ENCODE results near the gene ERP27. TPM values are rescaled to one million over a fixed set of nuclear protein-coding genes. Genes with fewer than 3 reads are reported as not detected.

Gene ERP27
- total RNA-seq, 1 experiment from 2014 or later = 2.3 TPM

DNA sequence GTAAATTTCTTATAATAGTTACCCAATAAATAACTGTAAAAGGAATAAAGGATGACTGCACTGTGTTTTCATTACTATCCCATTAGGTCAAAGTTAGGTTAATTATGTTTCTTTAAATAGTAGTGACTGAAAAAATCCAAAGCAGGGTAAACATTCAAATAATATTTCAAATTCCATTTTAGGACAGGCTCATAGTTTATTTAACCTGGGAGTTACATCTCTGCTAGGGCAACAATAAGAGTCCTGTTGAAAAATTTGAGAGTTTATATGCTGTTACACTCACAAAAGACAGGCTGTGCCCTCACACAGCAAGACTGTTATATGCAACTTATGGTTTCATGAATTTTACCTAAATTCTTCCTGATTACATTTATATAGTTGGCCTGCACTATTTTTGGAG lies 8.0 kb downstream of the ERP27 start:
- CTCF ChIA-PET = no interaction called here
- H3K27ac Mint-ChIP-seq (ENCODE audit: unreplicated experiment) = no peak overlapping the region
- no peak for DNase-seq
- BruUV-seq (replicated peaks) = no TSS peak
- TF ChIP-seq, protein P1, sequence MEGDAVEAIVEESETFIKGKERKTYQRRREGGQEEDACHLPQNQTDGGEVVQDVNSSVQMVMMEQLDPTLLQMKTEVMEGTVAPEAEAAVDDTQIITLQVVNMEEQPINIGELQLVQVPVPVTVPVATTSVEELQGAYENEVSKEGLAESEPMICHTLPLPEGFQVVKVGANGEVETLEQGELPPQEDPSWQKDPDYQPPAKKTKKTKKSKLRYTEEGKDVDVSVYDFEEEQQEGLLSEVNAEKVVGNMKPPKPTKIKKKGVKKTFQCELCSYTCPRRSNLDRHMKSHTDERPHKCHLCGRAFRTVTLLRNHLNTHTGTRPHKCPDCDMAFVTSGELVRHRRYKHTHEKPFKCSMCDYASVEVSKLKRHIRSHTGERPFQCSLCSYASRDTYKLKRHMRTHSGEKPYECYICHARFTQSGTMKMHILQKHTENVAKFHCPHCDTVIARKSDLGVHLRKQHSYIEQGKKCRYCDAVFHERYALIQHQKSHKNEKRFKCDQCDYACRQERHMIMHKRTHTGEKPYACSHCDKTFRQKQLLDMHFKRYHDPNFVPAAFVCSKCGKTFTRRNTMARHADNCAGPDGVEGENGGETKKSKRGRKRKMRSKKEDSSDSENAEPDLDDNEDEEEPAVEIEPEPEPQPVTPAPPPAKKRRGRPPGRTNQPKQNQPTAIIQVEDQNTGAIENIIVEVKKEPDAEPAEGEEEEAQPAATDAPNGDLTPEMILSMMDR (IDR thresholded peaks at IDR 0.05; ENCODE audit: unreplicated experiment) = no peak
- no peaks in the 10 kb centered on the region for H3K27me3 Mint-ChIP-seq (ENCODE audit: unreplicated experiment)
- H3K36me3 Mint-ChIP-seq (ENCODE audit: insufficient read depth, unreplicated experiment) = peaks cover 15% of the 10 kb centered on the region
- peaks cover 64% of the 10 kb centered on the region for H3K4me1 Mint-ChIP-seq (ENCODE audit: low read depth, unreplicated experiment)
- no peak overlapping the region for H3K4me3 Mint-ChIP-seq (ENCODE audit: low read depth, unreplicated experiment)
- intact Hi-C loops (cut with micrococcal nuclease; ENCODE audit: unreplicated experiment) = loop anchor here (5.0 kb wide), 2 partner anchors 57 to 83 kb away; no protein-coding TSS in a partner anchor
- H3K9me3 Mint-ChIP-seq (ENCODE audit: low read depth, unreplicated experiment) = peaks cover 4% of the 10 kb centered on the region

DNA sequence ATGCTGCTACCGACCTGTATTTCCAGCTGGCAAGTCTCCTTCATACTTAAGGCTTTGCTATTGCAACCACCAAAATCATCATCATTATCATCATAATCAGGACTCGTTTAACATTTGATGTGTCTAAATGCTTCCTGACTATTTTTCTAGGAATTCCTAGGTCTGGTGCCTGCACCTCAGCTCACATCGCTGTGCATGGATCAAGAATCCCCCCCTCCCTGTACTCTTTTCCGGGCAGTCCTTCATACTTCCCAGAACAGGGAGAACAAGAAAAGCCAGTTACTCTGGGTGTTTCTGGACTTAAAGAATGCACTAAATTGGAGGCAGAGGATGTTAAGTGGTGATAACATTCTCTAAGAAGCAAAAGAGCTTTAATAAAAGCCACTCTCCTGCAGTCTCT lies 9.4 kb downstream of the ERP27 start:
- BruUV-seq (replicated peaks) = no TSS peak
- Mint-ChIP-seq H3K27ac (ENCODE audit: unreplicated experiment) (peak overlapping the region; percentile 97), H3K36me3 (ENCODE audit: insufficient read depth, unreplicated experiment) (peaks cover 8% of the 10 kb centered on the region), H3K9me3 (ENCODE audit: low read depth, unreplicated experiment) (peaks cover 4% of the 10 kb centered on the region), H3K4me1 (ENCODE audit: low read depth, unreplicated experiment) (peaks cover 50% of the 10 kb centered on the region), H3K4me3 (ENCODE audit: low read depth, unreplicated experiment) (peak overlapping the region; percentile 74), H3K27me3 (ENCODE audit: unreplicated experiment) (no peaks in the 10 kb centered on the region)
- intact Hi-C loops (cut with micrococcal nuclease; ENCODE audit: unreplicated experiment) = no loop called here
- TF ChIP-seq, protein P1 (IDR thresholded peaks at IDR 0.05; ENCODE audit: unreplicated experiment) = no peak
- CTCF ChIA-PET = interaction anchor here (0.6 to 1.6 kb wide), 5 partner anchors 9 to 224 kb away, joined by 3 to 4 read pairs (median 3); partner anchors contain the start of gene ERP27
- peak; percentile 72 for DNase-seq

DNA sequence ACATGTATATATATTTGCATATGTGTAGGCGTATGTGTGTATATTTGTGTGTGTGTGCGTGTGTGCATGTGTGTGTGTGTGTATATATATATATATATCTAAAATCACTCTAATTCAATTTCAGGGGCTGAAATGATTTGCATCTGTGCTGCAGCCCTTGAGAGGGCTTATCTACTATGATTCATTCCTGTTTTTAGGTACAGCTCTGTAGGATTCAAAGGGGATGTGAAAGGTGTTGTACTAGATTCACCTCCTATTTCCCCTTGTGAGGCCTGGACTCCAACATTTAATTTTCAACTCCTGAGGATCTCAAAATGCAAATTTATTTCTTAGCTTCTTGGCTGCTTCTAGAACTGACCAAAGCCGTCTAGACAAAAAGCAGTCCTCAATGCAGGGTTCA lies 11.1 kb downstream of the ERP27 start:
- Mint-ChIP-seq H3K27me3 (ENCODE audit: unreplicated experiment) (no peaks in the 10 kb centered on the region), H3K9me3 (ENCODE audit: low read depth, unreplicated experiment) (no peaks in the 10 kb centered on the region), H3K4me1 (ENCODE audit: low read depth, unreplicated experiment) (peaks cover 34% of the 10 kb centered on the region), H3K4me3 (ENCODE audit: low read depth, unreplicated experiment) (no peak overlapping the region), H3K27ac (ENCODE audit: unreplicated experiment) (no peak overlapping the region), H3K36me3 (ENCODE audit: insufficient read depth, unreplicated experiment) (peaks cover 8% of the 10 kb centered on the region)
- no peak for DNase-seq
- intact Hi-C loops (cut with micrococcal nuclease; ENCODE audit: unreplicated experiment) = no loop called here
- TF ChIP-seq, protein P1 (IDR thresholded peaks at IDR 0.05; ENCODE audit: unreplicated experiment) = no peak
- no TSS peak for BruUV-seq (replicated peaks)
- CTCF ChIA-PET = interaction anchor here (0.7 to 0.8 kb wide), 2 partner anchors 13 to 827 kb away, joined by 3 to 4 read pairs; no protein-coding TSS in a partner anchor

DNA sequence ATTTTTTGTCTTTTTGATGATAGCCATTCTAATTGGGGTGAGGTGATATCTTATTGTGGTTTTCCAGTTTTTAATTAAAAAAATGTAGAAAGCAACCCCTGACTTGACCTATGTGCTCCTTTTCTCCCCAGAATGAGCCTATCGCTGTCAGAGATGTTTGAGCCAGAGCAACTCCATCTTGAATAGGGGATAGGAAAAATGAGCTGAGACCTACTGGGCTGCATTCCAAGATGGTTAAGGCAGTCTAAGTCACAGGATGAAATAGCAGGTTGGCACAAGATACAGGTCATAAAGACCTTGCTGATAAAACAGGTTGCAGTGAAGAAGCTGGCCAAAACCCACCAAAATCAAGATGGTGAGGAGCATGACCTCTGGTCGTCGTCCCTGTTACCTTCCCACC lies 13.8 kb downstream of the ERP27 start:
- Mint-ChIP-seq H3K4me3 (ENCODE audit: low read depth, unreplicated experiment) (no peak overlapping the region), H3K4me1 (ENCODE audit: low read depth, unreplicated experiment) (peaks cover 21% of the 10 kb centered on the region), H3K27me3 (ENCODE audit: unreplicated experiment) (no peaks in the 10 kb centered on the region), H3K36me3 (ENCODE audit: insufficient read depth, unreplicated experiment) (peaks cover 8% of the 10 kb centered on the region), H3K27ac (ENCODE audit: unreplicated experiment) (no peak overlapping the region), H3K9me3 (ENCODE audit: low read depth, unreplicated experiment) (no peaks in the 10 kb centered on the region)
- intact Hi-C loops (cut with micrococcal nuclease; ENCODE audit: unreplicated experiment) = no loop called here
- CTCF ChIA-PET = no interaction called here
- TF ChIP-seq, protein P1 (IDR thresholded peaks at IDR 0.05; ENCODE audit: unreplicated experiment) = no peak
- no TSS peak for BruUV-seq (replicated peaks)
- no peak for DNase-seq

All from Calu3 (cell line).